GM23338 (cell line): ENCODE results near the gene KAT2A. TPM values are rescaled to one million over a fixed set of nuclear protein-coding genes. Genes with fewer than 3 reads are reported as not detected.
"Not testable (repeated sequence)": the region's sequence is repeated elsewhere in the genome, so short reads cannot be mapped to it uniquely, and the experiment has no call there.

Experiments
- ATAC-seq: fragments of 200-7000 bp; cut with Tn5 transposase; 3 replicates; pipeline ENCODE4 v1.9.1; 2020
- DNase-seq: peaks from one replicate; pipeline ENCODE4 v3.0.0-alpha.2; 2015; ENCODE audit warnings: low spot score
- H2AFZ ChIP-seq: fragments of 200-600 bp; sonication (generic); 2 replicates; pipeline ENCODE4 v1.8.0; 2016; ENCODE audit warnings: antibody characterized with exemption, mild to moderate bottlenecking, moderate library complexity
- H3F3A ChIP-seq: fragments of 200-600 bp; sonication (generic); replicated peaks from 2 replicates; pipeline ENCODE4 v1.8.0; 2017; ENCODE audit warnings: antibody characterized with exemption, mixed run types, low read depth
- H3K27ac ChIP-seq: fragments of 200-600 bp; sonication (generic); 2 replicates; pipeline ENCODE4 v1.6.1; 2016; ENCODE audit warnings: low read depth
- H3K27me3 ChIP-seq: fragments of 200-600 bp; sonication (generic); 2 replicates; pipeline ENCODE4 v1.8.0; 2016; ENCODE audit warnings: mild to moderate bottlenecking, mixed run types, moderate library complexity; ENCODE audit not compliant: insufficient read depth
- H3K36me3 ChIP-seq: fragments of 200-600 bp; sonication (generic); 2 replicates; pipeline ENCODE4 v1.8.0; 2016; ENCODE audit warnings: mild to moderate bottlenecking; ENCODE audit not compliant: insufficient read depth
- H3K4me1 ChIP-seq: fragments of 200-600 bp; sonication (generic); 2 replicates; pipeline ENCODE4 v1.8.0; 2016; ENCODE audit warnings: mild to moderate bottlenecking, moderate library complexity; ENCODE audit not compliant: insufficient read depth
- H3K4me2 ChIP-seq: fragments of 200-600 bp; sonication (generic); 2 replicates; pipeline ENCODE4 v1.7.1; 2017; ENCODE audit warnings: mixed run types
- H3K4me3 ChIP-seq: fragments of 200-600 bp; sonication (generic); 2 replicates; pipeline ENCODE4 v1.6.1; 2016; ENCODE audit warnings: mixed run types
- H3K79me2 ChIP-seq: fragments of 200-600 bp; sonication (generic); replicated peaks from 2 replicates; pipeline ENCODE4 v1.8.0; 2017; ENCODE audit warnings: mild to moderate bottlenecking; ENCODE audit not compliant: insufficient read depth
- H3K9me2 ChIP-seq: fragments of 200-600 bp; sonication (generic); 2 replicates; pipeline ENCODE4 v1.8.0; 2017; ENCODE audit not compliant: insufficient read depth
- H4K20me1 ChIP-seq: fragments of 200-600 bp; sonication (generic); replicated peaks from 2 replicates; pipeline ENCODE4 v1.8.0; 2017; ENCODE audit warnings: mild to moderate bottlenecking; ENCODE audit not compliant: insufficient read depth
- H3K27ac Mint-ChIP-seq: 2 replicates; pipeline ENCODE4 v1.8.0; 2020; ENCODE audit warnings: inconsistent platforms, mild to moderate bottlenecking, moderate library complexity, mixed read lengths
- H3K27me3 Mint-ChIP-seq: 3 replicates; pipeline ENCODE4 v1.8.0; 2022; ENCODE audit warnings: low read depth, mild to moderate bottlenecking, moderate library complexity, mixed read lengths, inconsistent platforms; ENCODE audit not compliant: insufficient read depth, poor library complexity
- H3K36me3 Mint-ChIP-seq: 3 replicates; pipeline ENCODE4 v1.8.0; 2021; ENCODE audit warnings: low read depth, mild to moderate bottlenecking, inconsistent platforms, moderate library complexity, mixed read lengths
- H3K4me1 Mint-ChIP-seq: 3 replicates; pipeline ENCODE4 v1.8.0; 2020; ENCODE audit warnings: mild to moderate bottlenecking, inconsistent platforms, mixed read lengths
- H3K4me3 Mint-ChIP-seq: 3 replicates; pipeline ENCODE4 v1.8.0; 2021; ENCODE audit warnings: moderate library complexity, mild to moderate bottlenecking, inconsistent platforms, mixed read lengths
- H3K9me3 Mint-ChIP-seq: 3 replicates; pipeline ENCODE4 v1.8.0; 2020; ENCODE audit warnings: moderate library complexity, mild to moderate bottlenecking, inconsistent platforms, mixed read lengths
- CREB1 ChIP-seq: fragments of 250-450 bp; sonication (Bioruptor Pico); IDR thresholded peaks from 2 replicates; pipeline ENCODE4 v1.5.0; 2020; ENCODE audit warnings: low read depth, mild to moderate bottlenecking, moderate library complexity
- CTCF ChIP-seq, 2 experiments: fragments of 200-600 bp in 1 of 2; sonication (generic) in 1 of 2; conservative IDR thresholded peaks; 2 replicates each; pipeline versions ENCODE4 v1.5.1 to v1.6.1; 2016 to 2017; ENCODE audit warnings: antibody characterized with exemption in 2 of 2, low read depth in 2 of 2, mild to moderate bottlenecking in 2 of 2, moderate library complexity in 1 of 2
- REST ChIP-seq: IDR thresholded peaks from one replicate; pipeline ENCODE4 v1.6.1; 2018; ENCODE audit warnings: antibody characterized with exemption; ENCODE audit not compliant: unreplicated experiment
- ZNF114 ChIP-seq: fragments of 250-450 bp; sonication (Bioruptor Pico); IDR thresholded peaks from 2 replicates; pipeline ENCODE4 v1.5.0; 2020; ENCODE audit warnings: mild to moderate bottlenecking, moderate library complexity
- polyA plus RNA-seq: library from polyadenylated mRNA; unstranded; fragments of >200 nt; fragmentation: Nextera tagmentation; extraction: Ambion mirVana; gene quantifications from 2 replicates; pipeline ENCODE4 v1.2.1, GENCODE V29; 2016
- total RNA-seq: library from RNA; depleted of rRNA; stranded (reverse); fragments of >200 nt; shearing (Covaris generic); gene quantifications from 2 replicates; pipeline ENCODE4 v1.2.3, GENCODE V29; 2014

The KAT2A gene
- total and polyA plus RNA-seq, 2 experiments from 2014 or later: 13.9 to 25.2 TPM

GRCh38 chr17:42146911-42147607 is 25.9 kb upstream of the KAT2A start (continued):
- no peak for TF ChIP-seq CREB1

GRCh38 chr17:42143138-42143537 is 22.0 kb upstream of the KAT2A start:
- not testable (repeated sequence) for H3K4me1 Mint-ChIP-seq, H3K27ac Mint-ChIP-seq, DNase-seq, H3K27ac ChIP-seq, H3K9me2 ChIP-seq, H3F3A ChIP-seq, H3K4me3 ChIP-seq, H3K4me2 ChIP-seq, ATAC-seq, H3K27me3 ChIP-seq, H3K27me3 Mint-ChIP-seq, H2AFZ ChIP-seq, H3K4me1 ChIP-seq, H3K9me3 Mint-ChIP-seq, H3K36me3 ChIP-seq, H3K4me3 Mint-ChIP-seq
- Histone ChIP-seq H4K20me1 (peaks cover 20% of the 10 kb centered on the region), H3K79me2 (peaks cover 86% of the 10 kb centered on the region)
- peaks cover 15% of the 10 kb centered on the region; the same call in 2 of the 3 replicates for H3K36me3 Mint-ChIP-seq

- H3K27ac Mint-ChIP-seq: no peak overlapping the region
- H3K9me2 ChIP-seq: no peaks in the 10 kb centered on the region
- peaks cover 87% of the 10 kb centered on the region for H3K79me2 ChIP-seq
- H4K20me1 ChIP-seq: peaks cover 20% of the 10 kb centered on the region
- TF ChIP-seq CTCF (conservative IDR thresholded peaks at IDR 0.05; ENCODE audit: low read depth in 2 of 2): no peak
- no peak for TF ChIP-seq ZNF114
- no peak for TF ChIP-seq REST
- H3K4me1 ChIP-seq: no peaks in the 10 kb centered on the region; the same call in 1 of the 2 replicates
- DNase-seq (no peak), ATAC-seq (no peak)
- no peaks in the 10 kb centered on the region for H3K27me3 ChIP-seq
- H3F3A ChIP-seq: no peaks in the 10 kb centered on the region
- no peaks in the 10 kb centered on the region; the same call in 2 of the 3 replicates for H3K4me1 Mint-ChIP-seq
- H3K27me3 Mint-ChIP-seq: no peaks in the 10 kb centered on the region
- no peak overlapping the region for H3K4me3 ChIP-seq
- no peaks in the 10 kb centered on the region for H3K36me3 ChIP-seq
- H3K36me3 Mint-ChIP-seq: peaks cover 13% of the 10 kb centered on the region; the same call in 2 of the 3 replicates
- H3K27ac ChIP-seq: no peak overlapping the region
- H3K4me3 Mint-ChIP-seq: no peak overlapping the region
- H2AFZ ChIP-seq: no peak overlapping the region
- H3K4me2 ChIP-seq: no peak overlapping the region
- no peaks in the 10 kb centered on the region for H3K9me3 Mint-ChIP-seq
Observed at GRCh38 chr17:42142371-42142896, 21.3 kb upstream of the KAT2A start.
